ENCODE results near the gene CDC26. TPM values are rescaled to one million over a fixed set of nuclear protein-coding genes. Genes with fewer than 3 reads are reported as not detected.

Gene CDC26
- total and polyA plus RNA-seq, 4 donors, result 19.0 to 41.8 (median 23.8) TPM

GRCh38 chr9:113307396-113307975, 32.1 kb upstream of the CDC26 start:
- Histone ChIP-seq H3K4me1 (ENCODE audit: control insufficient read depth in 5 of 5, insufficient read depth in 5 of 5, low read length in 5 of 5) (peaks cover 0 to 6% (median 1%) of the 10 kb centered on the region in 5 donors), H3K36me3 (ENCODE audit: control insufficient read depth in 4 of 4, insufficient read depth in 4 of 4, low read length in 4 of 4) (no peaks in the 10 kb centered on the region), H3K9ac (ENCODE audit: insufficient read depth in 1 of 2, low read length in 2 of 2) (no peak overlapping the region), H3K27me3 (ENCODE audit: control insufficient read depth in 3 of 3, insufficient read depth in 3 of 3, low read length in 2 of 3) (no peaks in the 10 kb centered on the region), H3K27ac (ENCODE audit: low read depth in 1 of 2, low read length in 1 of 2) (no peak overlapping the region), H3K9me3 (ENCODE audit: control insufficient read depth in 4 of 4, insufficient read depth in 3 of 4, low read length in 3 of 4) (no peaks in the 10 kb centered on the region), H3K4me3 (no peak overlapping the region)
- 75 to 76% methylated on average over 8 of the region's 8 CpGs for WGBS, 2 donors
- no peak for ATAC-seq (ENCODE audit: insufficient read depth, low FRiP score)
- TF ChIP-seq CTCF (IDR thresholded peaks at IDR 0.05; ENCODE audit: control extremely low read depth, extremely low read depth), result no peak
- DNase-seq, result no peak

- Histone ChIP-seq H3K27ac (ENCODE audit: low read depth in 1 of 2, low read length in 1 of 2) (no peak overlapping the region), H3K27me3 (ENCODE audit: control insufficient read depth in 3 of 3, insufficient read depth in 3 of 3, low read length in 2 of 3) (no peaks in the 10 kb centered on the region)
Observed at GRCh38 chr9:113306566-113306965, 31.2 kb upstream of the CDC26 start.

GRCh38 chr9:113302792-113303418, 27.5 kb upstream of the CDC26 start, which contains the start of gene RNF183:
Gene RNF183, minus strand, starts transcription at chr9:113303376. Its CDS starts 5,192 bp downstream, at chr9:113298184.
- Histone ChIP-seq H3K9me3 (ENCODE audit: control insufficient read depth in 4 of 4, insufficient read depth in 3 of 4, low read length in 3 of 4) (peaks cover 0 to 2% (median 0%) of the 10 kb centered on the region in 4 donors), H3K4me3 (no peak within 1 kb of the TSS), H3K9ac (ENCODE audit: insufficient read depth in 1 of 2, low read length in 2 of 2) (no peak within 1 kb of the TSS), H3K36me3 (ENCODE audit: control insufficient read depth in 4 of 4, insufficient read depth in 4 of 4, low read length in 4 of 4) (no peaks in the 10 kb centered on the region), H3K4me1 (ENCODE audit: control insufficient read depth in 5 of 5, insufficient read depth in 5 of 5, low read length in 5 of 5) (no peaks in the 10 kb centered on the region), H3K27ac (ENCODE audit: low read depth in 1 of 2, low read length in 1 of 2) (no peak within 1 kb of the TSS), H3K27me3 (ENCODE audit: control insufficient read depth in 3 of 3, insufficient read depth in 3 of 3, low read length in 2 of 3) (no peaks in the 10 kb centered on the region)
- TF ChIP-seq CTCF (IDR thresholded peaks at IDR 0.05; ENCODE audit: control extremely low read depth, extremely low read depth), result no peak
- no peak for ATAC-seq (ENCODE audit: insufficient read depth, low FRiP score)
- DNase-seq, result no peak
- WGBS, 2 donors, result 77 to 84% methylated on average over 25 of the region's 25 CpGs

More at GRCh38 chr9:113306566-113306965, 31.2 kb upstream of the CDC26 start:
- TF ChIP-seq CTCF (IDR thresholded peaks at IDR 0.05; ENCODE audit: control extremely low read depth, extremely low read depth), result no peak
- DNase-seq (no peak), ATAC-seq (ENCODE audit: insufficient read depth, low FRiP score) (no peak)
- H3K9me3 ChIP-seq (ENCODE audit: control insufficient read depth in 4 of 4, insufficient read depth in 3 of 4, low read length in 3 of 4), result no peaks in the 10 kb centered on the region
- 93 to 96% methylated on average over 1 of the region's 1 CpG for WGBS, 2 donors
- no peak overlapping the region for H3K4me3 ChIP-seq
- peaks cover 0 to 6% (median 1%) of the 10 kb centered on the region in 5 donors for H3K4me1 ChIP-seq (ENCODE audit: control insufficient read depth in 5 of 5, insufficient read depth in 5 of 5, low read length in 5 of 5)
- H3K9ac ChIP-seq (ENCODE audit: insufficient read depth in 1 of 2, low read length in 2 of 2), result no peak overlapping the region
- H3K36me3 ChIP-seq (ENCODE audit: control insufficient read depth in 4 of 4, insufficient read depth in 4 of 4, low read length in 4 of 4), result no peaks in the 10 kb centered on the region

All from lung (tissue), 12 donors.